Measurements from ENCODE around the gene ZBTB47. TPM values are rescaled to one million over a fixed set of nuclear protein-coding genes. Genes with fewer than 3 reads are reported as not detected.

Gene ZBTB47
- total and polyA plus RNA-seq, 2 donors (not counting 1 experiment from before 2014, with no cell fraction given): 15.6 to 49.4 TPM

DNA sequence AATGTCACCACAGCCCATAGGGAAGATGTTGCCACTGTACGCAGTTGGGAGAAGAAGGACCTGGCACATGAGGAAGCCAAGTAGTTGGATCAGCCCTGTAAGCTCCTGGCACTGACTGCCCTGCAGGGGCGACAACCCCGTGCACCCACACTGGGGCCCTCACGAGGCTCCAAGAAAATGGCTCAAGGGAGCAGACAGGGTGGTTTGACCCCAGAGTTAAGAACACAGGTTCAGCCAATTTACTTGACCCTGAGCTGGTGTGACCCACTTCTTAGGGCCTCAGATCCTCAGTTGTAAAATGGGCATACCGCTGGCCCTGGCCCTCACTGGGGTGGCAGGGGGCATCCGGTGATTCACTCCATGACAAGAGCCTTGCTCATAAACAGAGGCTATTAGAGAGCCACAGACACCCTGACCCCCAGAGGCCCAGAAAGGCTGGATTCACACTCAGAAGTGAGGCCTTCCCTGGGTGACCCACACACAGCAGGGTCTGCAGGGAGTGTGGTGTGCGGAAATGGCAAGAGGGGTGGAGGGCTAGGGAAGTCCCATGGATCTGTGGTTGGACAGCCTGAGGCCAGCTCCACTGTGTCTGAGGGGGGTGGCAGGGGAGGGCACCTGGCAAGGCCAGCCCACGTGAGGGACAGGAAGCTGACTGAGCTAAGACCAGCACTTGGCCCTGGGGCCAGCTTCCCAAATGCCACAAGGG is 50.8 kb downstream of the ZBTB47 start:
- Histone ChIP-seq H3K4me3 (replicated peaks in 1 of 4; ENCODE audit: control extremely low read depth in 1 of 4, insufficient read depth in 1 of 4, low read depth in 3 of 4, low read length in 4 of 4) (no peak overlapping the region), H3K4me1 (ENCODE audit: control insufficient read depth, extremely low read depth, insufficient read depth, low read length) (no peaks in the 10 kb centered on the region), H3K27ac (ENCODE audit: insufficient read depth, low read length) (no peak overlapping the region), H3K36me3 (ENCODE audit: control insufficient read depth, insufficient read depth, low read length) (no peaks in the 10 kb centered on the region), H3K4me2 (ENCODE audit: extremely low read depth, insufficient read depth, low read length) (no peak overlapping the region), H3K9me3 (ENCODE audit: control insufficient read depth, insufficient read depth, low read depth, low read length) (no peaks in the 10 kb centered on the region), H3K79me2 (ENCODE audit: control insufficient read depth, insufficient read depth, low read length) (no peaks in the 10 kb centered on the region), H3K9ac (ENCODE audit: insufficient read depth, low read length) (no peak overlapping the region), H2AFZ (ENCODE audit: low read length) (no peak overlapping the region), H4K20me1 (ENCODE audit: control insufficient read depth, extremely low read depth, insufficient read depth, low read length) (no peaks in the 10 kb centered on the region), H3K27me3 (ENCODE audit: control insufficient read depth, insufficient read depth, low read length) (no peaks in the 10 kb centered on the region)
- no peak for DNase-seq (ENCODE audit: low read depth in 2 of 2)
- TF ChIP-seq, protein P1, sequence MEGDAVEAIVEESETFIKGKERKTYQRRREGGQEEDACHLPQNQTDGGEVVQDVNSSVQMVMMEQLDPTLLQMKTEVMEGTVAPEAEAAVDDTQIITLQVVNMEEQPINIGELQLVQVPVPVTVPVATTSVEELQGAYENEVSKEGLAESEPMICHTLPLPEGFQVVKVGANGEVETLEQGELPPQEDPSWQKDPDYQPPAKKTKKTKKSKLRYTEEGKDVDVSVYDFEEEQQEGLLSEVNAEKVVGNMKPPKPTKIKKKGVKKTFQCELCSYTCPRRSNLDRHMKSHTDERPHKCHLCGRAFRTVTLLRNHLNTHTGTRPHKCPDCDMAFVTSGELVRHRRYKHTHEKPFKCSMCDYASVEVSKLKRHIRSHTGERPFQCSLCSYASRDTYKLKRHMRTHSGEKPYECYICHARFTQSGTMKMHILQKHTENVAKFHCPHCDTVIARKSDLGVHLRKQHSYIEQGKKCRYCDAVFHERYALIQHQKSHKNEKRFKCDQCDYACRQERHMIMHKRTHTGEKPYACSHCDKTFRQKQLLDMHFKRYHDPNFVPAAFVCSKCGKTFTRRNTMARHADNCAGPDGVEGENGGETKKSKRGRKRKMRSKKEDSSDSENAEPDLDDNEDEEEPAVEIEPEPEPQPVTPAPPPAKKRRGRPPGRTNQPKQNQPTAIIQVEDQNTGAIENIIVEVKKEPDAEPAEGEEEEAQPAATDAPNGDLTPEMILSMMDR (conservative IDR thresholded peaks at IDR 0.05 in 1 of 2, IDR thresholded peaks at IDR 0.05 in 1 of 2; ENCODE audit: low read depth in 1 of 2, low read length in 2 of 2): no peak
- no peak for TF ChIP-seq EZH2 (IDR thresholded peaks at IDR 0.05; ENCODE audit: low read length, missing control alignments)

DNA sequence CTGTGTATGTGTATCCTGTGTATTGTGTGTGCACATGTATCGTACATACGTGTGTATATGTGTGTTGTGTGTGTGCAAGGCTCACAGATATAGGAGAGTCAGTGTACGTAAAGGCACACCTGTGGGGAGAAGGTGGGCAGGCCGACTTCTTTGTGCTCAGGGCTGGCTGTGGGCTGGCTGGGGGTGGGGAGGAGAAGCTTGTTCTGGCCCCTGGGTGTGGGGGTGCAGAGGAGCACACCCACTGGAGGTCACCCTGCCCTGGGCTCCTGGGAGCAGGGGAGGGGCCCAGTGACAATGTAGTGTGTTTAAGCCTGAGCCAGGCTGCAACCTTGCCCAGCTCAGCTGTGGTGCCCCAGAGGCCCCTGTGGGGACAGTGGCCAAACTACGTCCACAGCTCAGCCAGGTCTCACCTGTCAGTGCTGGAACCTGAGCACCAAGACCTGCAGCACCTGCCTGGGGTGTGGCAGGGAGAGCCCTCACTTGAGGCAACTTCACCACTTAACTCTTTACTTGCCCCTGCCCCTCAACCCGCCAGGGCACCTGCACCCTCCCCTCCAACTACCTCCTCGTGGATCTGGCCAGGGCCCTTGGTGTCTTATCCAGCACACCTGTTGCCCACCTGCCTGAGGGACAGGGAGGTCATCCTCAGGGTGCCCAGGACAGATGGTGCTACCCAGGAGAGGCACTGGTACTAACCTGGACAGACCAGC is 51.7 kb downstream of the ZBTB47 start:
- H3K4me3 ChIP-seq (replicated peaks in 1 of 4; ENCODE audit: control extremely low read depth in 1 of 4, insufficient read depth in 1 of 4, low read depth in 3 of 4, low read length in 4 of 4): no peak overlapping the region
- no peaks in the 10 kb centered on the region for H3K4me1 ChIP-seq (ENCODE audit: control insufficient read depth, extremely low read depth, insufficient read depth, low read length)
- no peak overlapping the region for H3K9ac ChIP-seq (ENCODE audit: insufficient read depth, low read length)
- no peak overlapping the region for H2AFZ ChIP-seq (ENCODE audit: low read length)
- H3K9me3 ChIP-seq (ENCODE audit: control insufficient read depth, insufficient read depth, low read depth, low read length): no peaks in the 10 kb centered on the region
- H3K27ac ChIP-seq (ENCODE audit: insufficient read depth, low read length): no peak overlapping the region
- no peaks in the 10 kb centered on the region for H3K36me3 ChIP-seq (ENCODE audit: control insufficient read depth, insufficient read depth, low read length)
- no peaks in the 10 kb centered on the region for H3K79me2 ChIP-seq (ENCODE audit: control insufficient read depth, insufficient read depth, low read length)
- H4K20me1 ChIP-seq (ENCODE audit: control insufficient read depth, extremely low read depth, insufficient read depth, low read length): no peaks in the 10 kb centered on the region
- no peak for DNase-seq (ENCODE audit: low read depth in 2 of 2)
- no peak overlapping the region for H3K4me2 ChIP-seq (ENCODE audit: extremely low read depth, insufficient read depth, low read length)
- TF ChIP-seq, protein P1 (conservative IDR thresholded peaks at IDR 0.05 in 1 of 2, IDR thresholded peaks at IDR 0.05 in 1 of 2; ENCODE audit: low read depth in 1 of 2, low read length in 2 of 2): no peak
- TF ChIP-seq EZH2 (IDR thresholded peaks at IDR 0.05; ENCODE audit: low read length, missing control alignments): no peak
- no peaks in the 10 kb centered on the region for H3K27me3 ChIP-seq (ENCODE audit: control insufficient read depth, insufficient read depth, low read length)

DNA sequence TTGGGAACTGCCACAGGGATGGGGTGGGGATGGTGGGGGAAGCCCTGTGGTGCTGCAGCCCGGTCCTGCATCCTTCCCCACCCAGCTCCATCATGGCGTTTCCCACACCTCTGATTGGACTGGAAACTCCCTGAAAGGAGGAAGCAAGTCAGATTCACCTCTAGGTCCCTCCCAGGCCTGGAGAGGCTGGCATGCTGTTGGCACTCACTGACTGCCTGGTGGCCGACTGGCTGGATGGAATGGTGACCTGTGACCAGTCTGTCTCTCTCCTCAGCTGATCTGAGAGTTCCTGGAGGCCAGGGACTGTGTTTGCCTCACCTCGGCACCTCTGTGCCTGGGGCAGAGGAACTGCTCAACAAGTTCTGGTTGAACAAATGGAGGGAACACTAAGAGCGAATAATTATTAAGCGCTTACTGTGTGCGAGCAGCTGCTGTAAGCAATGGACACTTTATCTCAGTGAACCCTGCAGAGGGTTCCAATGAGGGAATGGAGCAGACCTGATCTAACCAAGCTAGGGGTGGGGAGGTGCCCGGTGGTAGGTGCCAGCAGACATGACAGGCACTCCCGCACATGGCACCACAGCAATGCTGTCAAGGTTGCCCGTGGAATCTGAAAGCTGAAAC is 52.6 kb downstream of the ZBTB47 start:
- Histone ChIP-seq H3K79me2 (ENCODE audit: control insufficient read depth, insufficient read depth, low read length) (no peaks in the 10 kb centered on the region), H2AFZ (ENCODE audit: low read length) (no peak overlapping the region), H3K4me3 (replicated peaks in 1 of 4; ENCODE audit: control extremely low read depth in 1 of 4, insufficient read depth in 1 of 4, low read depth in 3 of 4, low read length in 4 of 4) (no peak overlapping the region), H3K4me2 (ENCODE audit: extremely low read depth, insufficient read depth, low read length) (no peak overlapping the region), H3K9ac (ENCODE audit: insufficient read depth, low read length) (no peak overlapping the region), H3K27ac (ENCODE audit: insufficient read depth, low read length) (no peak overlapping the region), H3K4me1 (ENCODE audit: control insufficient read depth, extremely low read depth, insufficient read depth, low read length) (no peaks in the 10 kb centered on the region), H3K27me3 (ENCODE audit: control insufficient read depth, insufficient read depth, low read length) (no peaks in the 10 kb centered on the region), H3K9me3 (ENCODE audit: control insufficient read depth, insufficient read depth, low read depth, low read length) (no peaks in the 10 kb centered on the region), H4K20me1 (ENCODE audit: control insufficient read depth, extremely low read depth, insufficient read depth, low read length) (no peaks in the 10 kb centered on the region), H3K36me3 (ENCODE audit: control insufficient read depth, insufficient read depth, low read length) (no peaks in the 10 kb centered on the region)
- no peak for TF ChIP-seq EZH2 (IDR thresholded peaks at IDR 0.05; ENCODE audit: low read length, missing control alignments)
- TF ChIP-seq, protein P1 (conservative IDR thresholded peaks at IDR 0.05 in 1 of 2, IDR thresholded peaks at IDR 0.05 in 1 of 2; ENCODE audit: low read depth in 1 of 2, low read length in 2 of 2): no peak
- no peak for DNase-seq (ENCODE audit: low read depth in 2 of 2)

Measured in fibroblast of lung (primary cell).